ENCODE measurements around the gene SKP1. TPM values are rescaled to one million over a fixed set of nuclear protein-coding genes. Genes with fewer than 3 reads are reported as not detected.

SKP1 gene
- total RNA-seq, 1 experiment from 2014 or later, result 245 TPM

- H3K9me2 ChIP-seq (ENCODE audit: insufficient read depth), result no peaks in the 10 kb centered on the region
- H3K4me1 ChIP-seq (ENCODE audit: control insufficient read depth in 1 of 2, insufficient read depth in 2 of 2, low read length in 2 of 2), result peaks cover 22 to 33% of the 10 kb centered on the region in 2 experiments
- no peaks in the 10 kb centered on the region for H4K20me1 ChIP-seq (ENCODE audit: insufficient read depth)
- H3K9ac ChIP-seq (ENCODE audit: low read length), result no peak overlapping the region
- H3K36me3 ChIP-seq (ENCODE audit: control insufficient read depth in 1 of 2, insufficient read depth in 2 of 2, low read length in 2 of 2), result peaks cover 0 to 2% of the 10 kb centered on the region in 2 experiments; a peak in 1 of 4 replicates
- POLR2A ChIA-PET, result no interaction called here
- no peaks in the 10 kb centered on the region for H3K27me3 ChIP-seq (ENCODE audit: insufficient read depth, low read length)
- H2AFZ ChIP-seq (ENCODE audit: low read depth, low read length, poor library complexity, severe bottlenecking), result no peak overlapping the region
- DNase-seq (ENCODE audit: low read depth, low spot score) (no peak), ATAC-seq (no peak)
- no TSS peak for BruUV-seq (replicated peaks)
- TF ChIP-seq FOSL1 (IDR thresholded peaks at IDR 0.05; ENCODE audit: low read depth), result no peak
- no peak for TF ChIP-seq SIN3A (IDR thresholded peaks at IDR 0.05; ENCODE audit: low read depth)
- no peak for TF ChIP-seq CEBPB (IDR thresholded peaks at IDR 0.05; ENCODE audit: low read depth)
- TF ChIP-seq SRF (IDR thresholded peaks at IDR 0.05; ENCODE audit: low read depth), result no peak
- no peaks in the 10 kb centered on the region for H3K9me3 ChIP-seq (ENCODE audit: control insufficient read depth in 1 of 2, insufficient read depth in 1 of 2, low read depth in 1 of 2, low read length in 2 of 2)
- H3K4me3 ChIP-seq (replicated peaks in 1 of 2; ENCODE audit: low read depth in 1 of 2, low read length in 2 of 2), result no peak overlapping the region
- 0 out of 2 replicates have a peak, but pooled peaks cover 5% of the 10 kb centered on the region for H3K79me2 ChIP-seq (ENCODE audit: insufficient read depth, low read length)
- intact Hi-C loops (cut with micrococcal nuclease), result loop anchor here (5.0 kb wide), 1 partner anchor 91 kb away; no protein-coding TSS in a partner anchor
- RAD21 ChIA-PET (ENCODE audit: low non-redundant PET in 1 of 2, low total read pairs in 2 of 2, uncharacterized antibody in 2 of 2, unreplicated experiment in 2 of 2), result no interaction called here
- CTCF ChIA-PET, result interaction anchor here (1.4 to 1.6 kb wide), 2 partner anchors 10 to 12 kb away, joined by 3 to 4 read pairs; no protein-coding TSS in a partner anchor
- H3K4me2 ChIP-seq (ENCODE audit: low read length), result no peak overlapping the region
- no peak overlapping the region for H3K27ac ChIP-seq (ENCODE audit: low read depth, low read length)
Measured at GRCh38 chr5:134128648-134128995, 48.1 kb downstream of the SKP1 start.

DNA sequence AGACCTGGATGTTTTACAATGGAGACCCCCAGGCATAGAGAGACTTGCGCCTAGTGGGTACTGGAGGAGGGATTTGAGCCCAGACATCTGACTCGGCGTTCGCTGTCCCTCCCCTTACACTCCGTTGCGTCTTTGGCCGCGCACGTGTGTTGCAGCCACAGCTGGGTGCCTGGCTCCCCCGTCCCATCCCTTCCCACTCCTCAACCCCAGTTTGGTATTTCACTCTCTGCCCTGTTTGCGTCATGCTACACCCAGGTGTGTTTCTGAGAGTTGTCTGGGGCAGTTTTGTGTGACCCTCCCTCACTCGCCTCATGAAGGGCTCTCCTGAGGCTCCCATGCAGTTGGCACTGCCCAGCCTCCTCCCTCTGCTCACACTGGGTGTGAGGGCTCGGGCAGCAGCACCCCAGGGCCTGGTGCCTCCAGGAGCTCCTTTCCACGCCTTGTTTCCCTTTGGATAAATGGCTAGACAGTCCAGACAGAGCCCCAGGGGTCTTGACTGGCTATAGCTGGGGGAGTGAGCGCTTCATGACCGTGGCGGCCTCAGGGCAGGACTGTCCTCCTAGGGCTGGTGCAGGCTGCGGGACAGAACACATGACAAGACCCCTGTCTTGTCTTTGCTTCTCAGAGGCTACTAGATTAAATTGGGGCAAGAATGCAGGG, 48.6 kb downstream of the SKP1 start:
- no peak overlapping the region for H2AFZ ChIP-seq (ENCODE audit: low read depth, low read length, poor library complexity, severe bottlenecking)
- H4K20me1 ChIP-seq (ENCODE audit: insufficient read depth), result no peaks in the 10 kb centered on the region
- intact Hi-C loops (cut with micrococcal nuclease), result loop anchor here (5.0 kb wide), 1 partner anchor 91 kb away; no protein-coding TSS in a partner anchor
- H3K9ac ChIP-seq (ENCODE audit: low read length), result no peak overlapping the region
- TF ChIP-seq SP1 (IDR thresholded peaks at IDR 0.05; ENCODE audit: low read depth) (no peak), EZH2 (IDR thresholded peaks at IDR 0.05) (no peak), EZH2phosphoT487 (IDR thresholded peaks at IDR 0.05; ENCODE audit: borderline replicate concordance) (no peak), JUND (IDR thresholded peaks at IDR 0.05) (no peak), SIN3A (IDR thresholded peaks at IDR 0.05; ENCODE audit: low read depth) (no peak)
- TF ChIP-seq, protein P1, sequence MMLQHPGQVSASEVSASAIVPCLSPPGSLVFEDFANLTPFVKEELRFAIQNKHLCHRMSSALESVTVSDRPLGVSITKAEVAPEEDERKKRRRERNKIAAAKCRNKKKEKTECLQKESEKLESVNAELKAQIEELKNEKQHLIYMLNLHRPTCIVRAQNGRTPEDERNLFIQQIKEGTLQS (IDR thresholded peaks at IDR 0.05), result no peak
- TF ChIP-seq, protein P2, sequence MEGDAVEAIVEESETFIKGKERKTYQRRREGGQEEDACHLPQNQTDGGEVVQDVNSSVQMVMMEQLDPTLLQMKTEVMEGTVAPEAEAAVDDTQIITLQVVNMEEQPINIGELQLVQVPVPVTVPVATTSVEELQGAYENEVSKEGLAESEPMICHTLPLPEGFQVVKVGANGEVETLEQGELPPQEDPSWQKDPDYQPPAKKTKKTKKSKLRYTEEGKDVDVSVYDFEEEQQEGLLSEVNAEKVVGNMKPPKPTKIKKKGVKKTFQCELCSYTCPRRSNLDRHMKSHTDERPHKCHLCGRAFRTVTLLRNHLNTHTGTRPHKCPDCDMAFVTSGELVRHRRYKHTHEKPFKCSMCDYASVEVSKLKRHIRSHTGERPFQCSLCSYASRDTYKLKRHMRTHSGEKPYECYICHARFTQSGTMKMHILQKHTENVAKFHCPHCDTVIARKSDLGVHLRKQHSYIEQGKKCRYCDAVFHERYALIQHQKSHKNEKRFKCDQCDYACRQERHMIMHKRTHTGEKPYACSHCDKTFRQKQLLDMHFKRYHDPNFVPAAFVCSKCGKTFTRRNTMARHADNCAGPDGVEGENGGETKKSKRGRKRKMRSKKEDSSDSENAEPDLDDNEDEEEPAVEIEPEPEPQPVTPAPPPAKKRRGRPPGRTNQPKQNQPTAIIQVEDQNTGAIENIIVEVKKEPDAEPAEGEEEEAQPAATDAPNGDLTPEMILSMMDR (IDR thresholded peaks at IDR 0.05 in 2 of 3, conservative IDR thresholded peaks at IDR 0.05 in 1 of 3; ENCODE audit: borderline replicate concordance in 1 of 3, insufficient read depth in 1 of 3, low read depth in 2 of 3, low read length in 2 of 3), result no peak
- POLR2A ChIA-PET, result no interaction called here
- H3K4me1 ChIP-seq (ENCODE audit: control insufficient read depth in 1 of 2, insufficient read depth in 2 of 2, low read length in 2 of 2), result peaks cover 22 to 37% of the 10 kb centered on the region in 2 experiments
- no peak for DNase-seq (ENCODE audit: low read depth, low spot score)
- no peaks in the 10 kb centered on the region for H3K9me2 ChIP-seq (ENCODE audit: insufficient read depth)
- CTCF ChIA-PET, result interaction anchor here (1.3 to 1.4 kb wide), 2 partner anchors 11 to 13 kb away, joined by 3 read pairs; no protein-coding TSS in a partner anchor
- no peak overlapping the region for H3K4me2 ChIP-seq (ENCODE audit: low read length)
- no peaks in the 10 kb centered on the region for H3K27me3 ChIP-seq (ENCODE audit: insufficient read depth, low read length)
- 0 out of 2 replicates have a peak, but pooled peaks cover 5% of the 10 kb centered on the region for H3K79me2 ChIP-seq (ENCODE audit: insufficient read depth, low read length)
- peaks cover 0 to 2% of the 10 kb centered on the region in 2 experiments; a peak in 1 of 4 replicates for H3K36me3 ChIP-seq (ENCODE audit: control insufficient read depth in 1 of 2, insufficient read depth in 2 of 2, low read length in 2 of 2)
- H3K9me3 ChIP-seq (ENCODE audit: control insufficient read depth in 1 of 2, insufficient read depth in 1 of 2, low read depth in 1 of 2, low read length in 2 of 2), result no peaks in the 10 kb centered on the region
- no peak for ATAC-seq
- BruUV-seq (replicated peaks), result no TSS peak
- no peak overlapping the region for H3K4me3 ChIP-seq (replicated peaks in 1 of 2; ENCODE audit: low read depth in 1 of 2, low read length in 2 of 2)
- RAD21 ChIA-PET (ENCODE audit: low non-redundant PET in 1 of 2, low total read pairs in 2 of 2, uncharacterized antibody in 2 of 2, unreplicated experiment in 2 of 2), result no interaction called here
- no peak overlapping the region for H3K27ac ChIP-seq (ENCODE audit: low read depth, low read length)
